WERI-Rb-1 (cell line): ENCODE results near the gene AJAP1.

Source experiments
- DNase-seq: peaks from one replicate; pipeline ENCODE4 v3.0.0-alpha.2; 2020
- H3K27ac ChIP-seq: fragments of 250-450 bp; sonication (Bioruptor Pico); 2 replicates; pipeline ENCODE4 v1.5.1; 2020; ENCODE audit warnings: mild to moderate bottlenecking, moderate library complexity
- H3K27me3 ChIP-seq: fragments of 250-450 bp; sonication (Bioruptor Pico); 2 replicates; pipeline ENCODE4 v1.5.1; 2021; ENCODE audit warnings: mild to moderate bottlenecking, low read depth, moderate library complexity; ENCODE audit not compliant: insufficient read depth, severe bottlenecking
- H3K36me3 ChIP-seq: fragments of 250-450 bp; sonication (Bioruptor Pico); 2 replicates; pipeline ENCODE4 v1.5.1; 2020; ENCODE audit warnings: mild to moderate bottlenecking, moderate library complexity
- H3K4me3 ChIP-seq: 2 replicates; pipeline ENCODE4 v1.5.1; 2011; ENCODE audit warnings: low read depth, mild to moderate bottlenecking, control low read depth, low read length
- H3K9me3 ChIP-seq: fragments of 250-450 bp; sonication (Bioruptor Pico); 2 replicates; pipeline ENCODE4 v1.5.1; 2021; ENCODE audit warnings: mild to moderate bottlenecking, moderate library complexity; ENCODE audit not compliant: severe bottlenecking
- CTCF ChIP-seq: IDR thresholded peaks from 2 replicates; pipeline ENCODE4 v1.5.1; 2011; ENCODE audit warnings: low read depth, mild to moderate bottlenecking, control low read depth, inconsistent platforms, low read length

The AJAP1 gene

GRCh38 chr1:4640931-4641330, 13.5 kb upstream of the AJAP1 start:
- Histone ChIP-seq H3K27me3 (no peaks in the 10 kb centered on the region), H3K9me3 (no peaks in the 10 kb centered on the region), H3K4me3 (no peak overlapping the region), H3K27ac (no peak overlapping the region), H3K36me3 (no peaks in the 10 kb centered on the region)
- TF ChIP-seq CTCF, result no peak
- no peak for DNase-seq

- Histone ChIP-seq H3K4me3 (no peak overlapping the region), H3K9me3 (peaks cover 7% of the 10 kb centered on the region), H3K27me3 (peaks cover 25% of the 10 kb centered on the region), H3K36me3 (no peaks in the 10 kb centered on the region), H3K27ac (no peak overlapping the region)
- no peak for DNase-seq
- TF ChIP-seq CTCF, result no peak
Observed at GRCh38 chr1:4647391-4647790, 7.0 kb upstream of the AJAP1 start.

GRCh38 chr1:4648657-4649056, 5.8 kb upstream of the AJAP1 start:
- no peak for TF ChIP-seq CTCF
- no peak overlapping the region for H3K4me3 ChIP-seq
- peaks cover 7% of the 10 kb centered on the region for H3K9me3 ChIP-seq
- H3K36me3 ChIP-seq, result no peaks in the 10 kb centered on the region
- H3K27me3 ChIP-seq, result peaks cover 37% of the 10 kb centered on the region
- no peak overlapping the region for H3K27ac ChIP-seq
- DNase-seq, result no peak

- no peak overlapping the region for H3K4me3 ChIP-seq
- TF ChIP-seq CTCF, result no peak
- H3K27ac ChIP-seq, result no peak overlapping the region
- H3K36me3 ChIP-seq, result no peaks in the 10 kb centered on the region
- peaks cover 50% of the 10 kb centered on the region for H3K27me3 ChIP-seq
- DNase-seq, result no peak
- H3K9me3 ChIP-seq, result peaks cover 7% of the 10 kb centered on the region
Observed at GRCh38 chr1:4650481-4650880, 3.9 kb upstream of the AJAP1 start.

GRCh38 chr1:4650981-4651380, 3.4 kb upstream of the AJAP1 start:
- Histone ChIP-seq H3K27me3 (peaks cover 53% of the 10 kb centered on the region), H3K27ac (no peak overlapping the region), H3K36me3 (no peaks in the 10 kb centered on the region), H3K9me3 (peaks cover 7% of the 10 kb centered on the region), H3K4me3 (no peak overlapping the region)
- no peak for TF ChIP-seq CTCF
- no peak for DNase-seq

GRCh38 chr1:4652631-4653327, 1.6 kb upstream of the AJAP1 start:
- TF ChIP-seq CTCF, result peak; percentile 95
- H3K4me3 ChIP-seq, result no peak overlapping the region
- DNase-seq, result peak; percentile 63
- peaks cover 68% of the 10 kb centered on the region for H3K27me3 ChIP-seq
- no peaks in the 10 kb centered on the region for H3K36me3 ChIP-seq
- no peak overlapping the region for H3K27ac ChIP-seq
- peaks cover 3% of the 10 kb centered on the region for H3K9me3 ChIP-seq
